K562 (cell line): Measurements from ENCODE around the gene ASB15. TPM values are rescaled to one million over a fixed set of nuclear protein-coding genes. Genes with fewer than 3 reads are reported as not detected.

Experiments
- ATAC-seq: fragments of 200-7000 bp; cut with Tn5 transposase; 3 replicates; pipeline ENCODE4 v1.9.1; 2020; ENCODE audit warnings: moderate library complexity
- BruUV-seq: library from RNA; stranded (reverse); fragments of 400-500 nt; replicated peaks from 2 replicates; lab custom pipeline; 2021; lab: Mats Ljungman, UMichigan
- CTCF ChIA-PET: fragments of 300-600 bp; formaldehyde crosslinking; extraction: SDS; loops from one replicate; lab custom pipeline; 2021; ENCODE audit warnings: low intra/inter-chr PET ratio; lab: Yijun Ruan, JAX
- POLR2A ChIA-PET: fragments of 300-600, 350-650 bp; sonication (Branson Sonifier 250); formaldehyde crosslinking; extraction: SDS; loops from one replicate; lab custom pipeline; 2021; ENCODE audit warnings: antibody characterized with exemption, inconsistent platforms; lab: Yijun Ruan, JAX
- DNase-seq, 4 experiments: peaks; one replicate each; pipeline versions ENCODE4 v3.0.0 to v3.0.0-alpha.2; 2011 to 2018; ENCODE audit warnings: low spot score in 3 of 4, mixed read lengths in 3 of 4; ENCODE audit errors: extremely low read depth in 1 of 4
- FAIRE-seq: peaks from 2 replicates; lab custom pipeline; 2011; peaks lifted over from hg19 to GRCh38; lab: Jason Lieb, UNC
- H2AFZ ChIP-seq: 2 replicates; pipeline ENCODE4 v1.6.0; 2011; ENCODE audit warnings: low read depth, low read length, control low read depth, inconsistent platforms
- H3K27ac ChIP-seq: fragments of 200-600 bp; 3 replicates; pipeline ENCODE4 v1.8.0; 2011; ENCODE audit warnings: low read depth, mild to moderate bottlenecking, control low read depth, inconsistent platforms, low read length, moderate library complexity, mixed read lengths; ENCODE audit errors: extremely low read depth
- H3K27me3 ChIP-seq, 2 experiments: fragments of 300-600 bp in 1 of 2; 2 replicates in 1 of 2; 3 replicates in 1 of 2; pipeline versions ENCODE4 v1.6.0 to v1.8.0; 2011; ENCODE audit warnings: inconsistent platforms in 2 of 2, low read length in 2 of 2, mild to moderate bottlenecking in 1 of 2, mixed read lengths in 1 of 2, moderate library complexity in 1 of 2; ENCODE audit not compliant: control insufficient read depth in 2 of 2, insufficient read depth in 2 of 2
- H3K36me3 ChIP-seq: fragments of 300-600 bp; 3 replicates; pipeline ENCODE4 v1.8.0; 2011; ENCODE audit warnings: mild to moderate bottlenecking, low read length, inconsistent platforms; ENCODE audit not compliant: control insufficient read depth, insufficient read depth
- H3K4me1 ChIP-seq, 2 experiments: fragments of 200-600 bp in 1 of 2; replicated peaks in 1 of 2; 2 replicates in 1 of 2; 3 replicates in 1 of 2; pipeline versions ENCODE4 v1.5.1 to v1.8.0; 2011; ENCODE audit warnings: inconsistent platforms in 2 of 2, low read length in 2 of 2, mild to moderate bottlenecking in 1 of 2, mixed read lengths in 1 of 2, moderate library complexity in 1 of 2; ENCODE audit not compliant: control insufficient read depth in 2 of 2, insufficient read depth in 2 of 2
- H3K4me2 ChIP-seq: 2 replicates; pipeline ENCODE4 v1.6.1; 2011; ENCODE audit warnings: low read length, control low read depth, inconsistent platforms, mixed read lengths; ENCODE audit not compliant: insufficient read depth
- H3K4me3 ChIP-seq: fragments of 200-600 bp; sonication (generic), shearing (Covaris generic); 2 replicates; pipeline ENCODE4 v1.5.1; 2016; ENCODE audit warnings: control low read depth, inconsistent platforms
- H3K79me2 ChIP-seq: fragments of 200-600 bp; 3 replicates; pipeline ENCODE4 v1.8.0; 2011; ENCODE audit warnings: low read length, inconsistent platforms; ENCODE audit not compliant: control insufficient read depth, insufficient read depth
- H3K9ac ChIP-seq, 2 experiments: 2 replicates each; pipeline versions ENCODE4 v1.6.0 to v1.6.1; 2011; ENCODE audit warnings: low read depth in 2 of 2, low read length in 2 of 2, control low read depth in 1 of 2, inconsistent platforms in 1 of 2, mild to moderate bottlenecking in 1 of 2, mixed read lengths in 1 of 2; ENCODE audit not compliant: insufficient read depth in 1 of 2
- H3K9me1 ChIP-seq: one replicate; pipeline ENCODE4 v1.6.0; 2011; ENCODE audit warnings: inconsistent platforms, mild to moderate bottlenecking, low read length, moderate library complexity; ENCODE audit not compliant: control insufficient read depth, insufficient read depth
- H3K9me3 ChIP-seq: replicated peaks from 2 replicates; pipeline ENCODE4 v1.5.1; 2011; ENCODE audit warnings: low read depth, low read length, inconsistent platforms; ENCODE audit not compliant: control insufficient read depth, insufficient read depth
- H4K20me1 ChIP-seq: replicated peaks from 2 replicates; pipeline ENCODE4 v1.6.1; 2011; ENCODE audit warnings: low read length, inconsistent platforms, mixed read lengths; ENCODE audit not compliant: control insufficient read depth, insufficient read depth
- BCOR ChIP-seq: fragments of 450-650 bp; IDR thresholded peaks from 2 replicates; pipeline ENCODE4 v1.6.1; 2016
- CBX3 ChIP-seq, 2 experiments: IDR thresholded peaks; 1 replicate in 1 of 2; 2 replicates in 1 of 2; pipeline ENCODE4 v1.6.1; 2012; ENCODE audit warnings: inconsistent platforms in 2 of 2, low read length in 2 of 2, borderline replicate concordance in 1 of 2, control low read depth in 1 of 2
- DNMT1 ChIP-seq: fragments of 450-650 bp; IDR thresholded peaks from 2 replicates; pipeline ENCODE4 v1.6.1; 2016; ENCODE audit warnings: antibody characterized with exemption, mild to moderate bottlenecking
- HDAC3 ChIP-seq: fragments of 450-650 bp; IDR thresholded peaks from 2 replicates; pipeline ENCODE4 v1.6.1; 2018; ENCODE audit warnings: borderline replicate concordance, mild to moderate bottlenecking, moderate library complexity; ENCODE audit not compliant: partially characterized antibody
- IFI16 ChIP-seq: fragments of 250-450 bp; sonication (Bioruptor Pico); IDR thresholded peaks from 2 replicates; pipeline ENCODE4 v2.1.2; 2022; ENCODE audit warnings: mild to moderate bottlenecking, inconsistent platforms
- MAFK ChIP-seq: IDR thresholded peaks from 2 replicates; pipeline ENCODE4 v1.6.1; 2011; ENCODE audit warnings: low read length, improper control_type of control experiment
- NFIC ChIP-seq: fragments of 450-650 bp; IDR thresholded peaks from 2 replicates; pipeline ENCODE4 v1.6.1; 2017; ENCODE audit warnings: mild to moderate bottlenecking, inconsistent platforms
- NFIX ChIP-seq: fragments of 250-450 bp; sonication (Bioruptor Pico); IDR thresholded peaks from 2 replicates; pipeline ENCODE4 v1.4.0; 2020; ENCODE audit warnings: low read depth, mild to moderate bottlenecking, moderate library complexity
- POLR2A ChIP-seq: fragments of 450-650 bp; conservative IDR thresholded peaks from 2 replicates; pipeline ENCODE4 v1.6.1; 2016
- SRF ChIP-seq, 2 experiments: fragments of 250-450, 450-650 bp in 1 of 2; sonication (Bioruptor Pico) in 1 of 2; sonication (generic) in 1 of 2; formaldehyde crosslinking; IDR thresholded peaks; 2 replicates each; pipeline versions ENCODE4 v1.5.0 to v1.5.1; 2020 to 2022; ENCODE audit warnings: mild to moderate bottlenecking in 1 of 2, missing genetic modification reagents in 1 of 2
- SRSF9 ChIP-seq: fragments of 200-400 bp; formaldehyde crosslinking; IDR thresholded peaks from 2 replicates; pipeline ENCODE4 v1.6.1; 2017; ENCODE audit warnings: low read depth, low read length, borderline replicate concordance
- STAG1 ChIP-seq: sonication (generic); formaldehyde crosslinking; IDR thresholded peaks from 2 replicates; pipeline ENCODE4 v1.5.0; 2020; ENCODE audit warnings: missing genetic modification reagents, borderline replicate concordance
- ZC3H4 ChIP-seq: sonication (generic); formaldehyde crosslinking; IDR thresholded peaks from 2 replicates; pipeline ENCODE4 v1.9.0; 2021; ENCODE audit warnings: missing genetic modification reagents, borderline replicate concordance
- ZNF224 ChIP-seq: sonication (generic); formaldehyde crosslinking; IDR thresholded peaks from 2 replicates; pipeline ENCODE4 v1.8.0; 2022; ENCODE audit warnings: mild to moderate bottlenecking, missing genetic modification reagents
- ZNF263 ChIP-seq: sonication (generic); formaldehyde crosslinking; IDR thresholded peaks from 2 replicates; pipeline ENCODE4 v1.8.0; 2022; ENCODE audit warnings: mild to moderate bottlenecking, missing genetic modification reagents, borderline replicate concordance
- ZNF280A ChIP-seq: fragments of 450-650 bp; IDR thresholded peaks from 2 replicates; pipeline ENCODE4 v1.6.1; 2018; ENCODE audit warnings: mild to moderate bottlenecking, low read depth; ENCODE audit not compliant: partially characterized antibody
- WGBS: fragments of 100-300 bp; shearing (Covaris generic); methylation state at CpG from one replicate; pipeline ENCODE4 v1.1.6; 2016; ENCODE audit warnings: low coverage, mixed read lengths; ENCODE audit not compliant: insufficient coverage; ENCODE audit errors: missing lambda C conversion rate; 5-methylcytosine and 5-hydroxymethylcytosine counted together
- in situ Hi-C: fragments of 300-500 bp; cut with MboI; formaldehyde crosslinking; loops from 4 replicates; pipeline ENCODE4 v1.15.0; 2018; ENCODE audit warnings: inconsistent platforms, mixed read lengths
- intact Hi-C: fragments of 100-400 bp; cut with micrococcal nuclease; formaldehyde crosslinking; loops from 2 replicates; pipeline ENCODE4 v1.14.2; 2022
- polyA plus RNA-seq, 8 experiments: library from polyadenylated mRNA; depleted of rRNA in 4 of 8; stranded (reverse) in 5 of 8; unstranded in 3 of 8; fragments of >200 nt; fragmentation: Nextera tagmentation in 2 of 8; fragmentation: Illumina TruSeq in 1 of 8; extraction: Ambion mirVana in 2 of 8; extraction: Trizol in 1 of 8; gene quantifications; 2 replicates each; pipeline versions ENCODE4 v1.2.1 to v1.2.3, GENCODE V29; 2011 to 2014; ENCODE audit warnings: inconsistent platforms in 1 of 8, missing spikeins in 1 of 8
- total RNA-seq, 7 experiments: library from RNA; depleted of rRNA in 6 of 7; stranded (reverse); fragments of >200 nt in 6 of 7; fragmentation: Illumina TruSeq in 2 of 7; extraction: Trizol in 2 of 7; gene quantifications; 2 replicates each; pipeline versions ENCODE4 v1.2.1 to v1.2.3, GENCODE V29; 2011 to 2021; ENCODE audit warnings: low replicate concordance in 1 of 7
- TF ChIP-seq, protein P1 (sequence below): sonication (generic); IDR thresholded peaks from 2 replicates; pipeline ENCODE4 v1.6.1; 2016

ASB15 gene
- total and polyA plus RNA-seq, 9 of the 15 experiments (the other 6 are each of a cell fraction or from before 2014, with no cell fraction given), result 0.03 to 0.14 (median 0.04) TPM; not detected in 3

GRCh38 chr7:123570390-123571182, 31.0 kb upstream of the ASB15 start:
- Histone ChIP-seq H3K79me2 (no peaks in the 10 kb centered on the region), H3K9me1 (no peaks in the 10 kb centered on the region), H2AFZ (peak overlapping the region; percentile 18; the same call in 1 of the 2 replicates), H3K27me3 (no peaks in the 10 kb centered on the region), H3K9ac (no peak overlapping the region), H3K4me2 (no peak overlapping the region), H3K4me3 (no peak overlapping the region), H3K9me3 (no peaks in the 10 kb centered on the region), H3K36me3 (no peaks in the 10 kb centered on the region), H3K27ac (no peak overlapping the region), H4K20me1 (no peaks in the 10 kb centered on the region), H3K4me1 (peaks cover 0 to 7% of the 10 kb centered on the region in 2 experiments; a peak in 4 of 5 replicates)
- FAIRE-seq (peak; percentile 32), ATAC-seq (peak; percentile 55), DNase-seq (peak in 1 of 4 experiments; percentile 39)
- in situ Hi-C loops (no loop called here), intact Hi-C loops (no loop called here)
- 41% methylated on average over 4 of the region's 4 CpGs for WGBS
- TF ChIP-seq ZC3H4 (CRISPR knock-in tag) (no peak), SRF (CRISPR knock-in tag; IDR thresholded peaks at IDR 0.05) (no peak), MAFK (no peak), DNMT1 (no peak), BCOR (no peak), POLR2A (no peak), CBX3 (IDR thresholded peaks at IDR 0.05; ENCODE audit: borderline replicate concordance in 1 of 2, low read length in 2 of 2) (no peak), HDAC3 (peak; percentile 8), ZNF263 (CRISPR knock-in tag) (no peak), IFI16 (no peak), ZNF224 (CRISPR knock-in tag) (no peak), NFIC (peak; percentile 93), SRSF9 (no peak), STAG1 (CRISPR knock-in tag) (no peak), ZNF280A (no peak), NFIX (CRISPR knock-in tag) (peak; percentile 63; the same call in 1 of the 2 replicates)
- TF ChIP-seq, protein P1, sequence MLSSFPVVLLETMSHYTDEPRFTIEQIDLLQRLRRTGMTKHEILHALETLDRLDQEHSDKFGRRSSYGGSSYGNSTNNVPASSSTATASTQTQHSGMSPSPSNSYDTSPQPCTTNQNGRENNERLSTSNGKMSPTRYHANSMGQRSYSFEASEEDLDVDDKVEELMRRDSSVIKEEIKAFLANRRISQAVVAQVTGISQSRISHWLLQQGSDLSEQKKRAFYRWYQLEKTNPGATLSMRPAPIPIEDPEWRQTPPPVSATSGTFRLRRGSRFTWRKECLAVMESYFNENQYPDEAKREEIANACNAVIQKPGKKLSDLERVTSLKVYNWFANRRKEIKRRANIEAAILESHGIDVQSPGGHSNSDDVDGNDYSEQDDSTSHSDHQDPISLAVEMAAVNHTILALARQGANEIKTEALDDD, result 0 out of 2 replicates have a peak, but pooled peaks have one; percentile 41
- ChIA-PET CTCF (no interaction called here), POLR2A (interaction anchor here (0.5 to 1.8 kb wide), 4 partner anchors 13 to 107 kb away, joined by 3 to 12 read pairs (median 4); partner anchors contain the start of gene NDUFA5)
- no TSS peak for BruUV-seq
